ENCODE results near the gene SCAMP2.

Gene SCAMP2

GRCh38 chr15:74833376-74834107 lies 39.6 kb downstream of the SCAMP2 start:
- Histone ChIP-seq H3K4me1 (ENCODE audit: low read length) (peaks cover 31% of the 10 kb centered on the region), H3K9ac (ENCODE audit: low read length) (no peak overlapping the region)

GRCh38 chr15:74832826-74833225 lies 40.3 kb downstream of the SCAMP2 start:
- no peak overlapping the region for H3K4me3 ChIP-seq (ENCODE audit: low read length)
- no peak overlapping the region for H3K9ac ChIP-seq (ENCODE audit: low read length)
- peaks cover 34% of the 10 kb centered on the region for H3K4me1 ChIP-seq (ENCODE audit: low read length)
- no peaks in the 10 kb centered on the region for H4K20me1 ChIP-seq (ENCODE audit: insufficient read depth, low read length)
- H2AFZ ChIP-seq (ENCODE audit: low read depth, low read length): no peak overlapping the region
- H3K9me3 ChIP-seq (ENCODE audit: insufficient read depth, low read length): no peaks in the 10 kb centered on the region
- TF ChIP-seq EZH2phosphoT487 (IDR thresholded peaks at IDR 0.05; ENCODE audit: low read depth): no peak
- TF ChIP-seq CTCF (IDR thresholded peaks at IDR 0.05; ENCODE audit: low read depth, low read length): no peak
- peaks cover 10% of the 10 kb centered on the region for H3K36me3 ChIP-seq (replicated peaks; ENCODE audit: low read depth, low read length)
- no peaks in the 10 kb centered on the region for H3K27me3 ChIP-seq (ENCODE audit: low read depth, low read length)
- H3K79me2 ChIP-seq (ENCODE audit: low read length): no peaks in the 10 kb centered on the region
- H3K4me2 ChIP-seq (ENCODE audit: low read length): no peak overlapping the region
- no peak overlapping the region for H3K27ac ChIP-seq (ENCODE audit: low read length)

More at GRCh38 chr15:74833376-74834107, 39.6 kb downstream of the SCAMP2 start:
- no peak for TF ChIP-seq CTCF (IDR thresholded peaks at IDR 0.05; ENCODE audit: low read depth, low read length)
- TF ChIP-seq EZH2phosphoT487 (IDR thresholded peaks at IDR 0.05; ENCODE audit: low read depth): no peak
- Histone ChIP-seq H3K79me2 (ENCODE audit: low read length) (no peaks in the 10 kb centered on the region), H2AFZ (ENCODE audit: low read depth, low read length) (no peak overlapping the region), H3K4me3 (ENCODE audit: low read length) (no peak overlapping the region), H3K27me3 (ENCODE audit: low read depth, low read length) (no peaks in the 10 kb centered on the region), H4K20me1 (ENCODE audit: insufficient read depth, low read length) (no peaks in the 10 kb centered on the region), H3K4me2 (ENCODE audit: low read length) (no peak overlapping the region), H3K27ac (ENCODE audit: low read length) (no peak overlapping the region), H3K36me3 (replicated peaks; ENCODE audit: low read depth, low read length) (peaks cover 15% of the 10 kb centered on the region), H3K9me3 (ENCODE audit: insufficient read depth, low read length) (no peaks in the 10 kb centered on the region)

GRCh38 chr15:74831813-74832495 lies 41.2 kb downstream of the SCAMP2 start:
- TF ChIP-seq CTCF (IDR thresholded peaks at IDR 0.05; ENCODE audit: low read depth, low read length) (no peak), EZH2phosphoT487 (IDR thresholded peaks at IDR 0.05; ENCODE audit: low read depth) (no peak)
- Histone ChIP-seq H3K4me2 (ENCODE audit: low read length) (no peak overlapping the region), H3K27ac (ENCODE audit: low read length) (no peak overlapping the region), H2AFZ (ENCODE audit: low read depth, low read length) (no peak overlapping the region), H3K36me3 (replicated peaks; ENCODE audit: low read depth, low read length) (peaks cover 8% of the 10 kb centered on the region), H3K9ac (ENCODE audit: low read length) (no peak overlapping the region), H3K79me2 (ENCODE audit: low read length) (no peaks in the 10 kb centered on the region), H3K9me3 (ENCODE audit: insufficient read depth, low read length) (no peaks in the 10 kb centered on the region), H3K4me3 (ENCODE audit: low read length) (no peak overlapping the region), H4K20me1 (ENCODE audit: insufficient read depth, low read length) (no peaks in the 10 kb centered on the region), H3K4me1 (ENCODE audit: low read length) (peaks cover 34% of the 10 kb centered on the region), H3K27me3 (ENCODE audit: low read depth, low read length) (0 out of 2 replicates have a peak, but pooled peaks cover 2% of the 10 kb centered on the region)

- no peaks in the 10 kb centered on the region for H3K9me3 ChIP-seq (ENCODE audit: insufficient read depth, low read length)
- H3K79me2 ChIP-seq (ENCODE audit: low read length): no peaks in the 10 kb centered on the region
- peaks cover 34% of the 10 kb centered on the region for H3K4me1 ChIP-seq (ENCODE audit: low read length)
- no peak overlapping the region for H3K9ac ChIP-seq (ENCODE audit: low read length)
- no peak overlapping the region for H2AFZ ChIP-seq (ENCODE audit: low read depth, low read length)
- TF ChIP-seq CTCF (IDR thresholded peaks at IDR 0.05; ENCODE audit: low read depth, low read length) (no peak), EZH2phosphoT487 (IDR thresholded peaks at IDR 0.05; ENCODE audit: low read depth) (no peak)
- H3K27ac ChIP-seq (ENCODE audit: low read length): no peak overlapping the region
- no peaks in the 10 kb centered on the region for H4K20me1 ChIP-seq (ENCODE audit: insufficient read depth, low read length)
- peaks cover 6% of the 10 kb centered on the region for H3K36me3 ChIP-seq (replicated peaks; ENCODE audit: low read depth, low read length)
- no peak overlapping the region for H3K4me3 ChIP-seq (ENCODE audit: low read length)
- H3K27me3 ChIP-seq (ENCODE audit: low read depth, low read length): 0 out of 2 replicates have a peak, but pooled peaks cover 2% of the 10 kb centered on the region
- H3K4me2 ChIP-seq (ENCODE audit: low read length): no peak overlapping the region
These were observed 42.3 kb downstream of the SCAMP2 start for GRCh38 chr15:74830868-74831267.
